Right renal cortex interstitium (tissue), 3 donors: Measurements from ENCODE around the gene CDH4. TPM values are rescaled to one million over a fixed set of nuclear protein-coding genes. Genes with fewer than 3 reads are reported as not detected.
"Not testable (repeated sequence)": the region's sequence is repeated elsewhere in the genome, so short reads cannot be mapped to it uniquely, and the experiment has no call there.

Experiments
- DNase-seq, 3 donors: peaks; one replicate each; pipeline ENCODE4 v3.0.0-alpha.2; 2013; ENCODE audit warnings: low read depth in 3 of 3, low spot score in 2 of 3
- polyA plus RNA-seq, 3 donors: library from polyadenylated mRNA; unstranded; fragments of 120-200 nt; gene quantifications; one replicate each; pipeline ENCODE4 v1.2.1, GENCODE V29; 2013; ENCODE audit not compliant: insufficient read length in 3 of 3

The CDH4 gene
- polyA plus RNA-seq, 3 donors, result 5.8 to 6.8 (median 5.9) TPM

GRCh38 chr20:61839912-61840778 is 588.1 kb downstream of the CDH4 start:
- DNase-seq, result no peak

GRCh38 chr20:61840779-61841455 is 588.9 kb downstream of the CDH4 start:
- DNase-seq, result no peak

GRCh38 chr20:61841551-61841950 is 589.5 kb downstream of the CDH4 start:
- no peak for DNase-seq

GRCh38 chr20:61841966-61842365 is 589.9 kb downstream of the CDH4 start:
- no peak for DNase-seq

- DNase-seq, result no peak
These were observed 592.6 kb downstream of the CDH4 start for GRCh38 chr20:61844621-61845020.

- DNase-seq, result no peak
These were observed 593.2 kb downstream of the CDH4 start for GRCh38 chr20:61845233-61845671.

GRCh38 chr20:61846074-61846473 is 594.0 kb downstream of the CDH4 start:
- DNase-seq, result no peak

- no peak for DNase-seq
These were observed 594.8 kb downstream of the CDH4 start for GRCh38 chr20:61846741-61847419.

GRCh38 chr20:61847420-61847748 is 595.3 kb downstream of the CDH4 start:
- DNase-seq, result no peak

GRCh38 chr20:61847986-61848385 is 595.9 kb downstream of the CDH4 start:
- no peak for DNase-seq

GRCh38 chr20:61848851-61849250 is 596.8 kb downstream of the CDH4 start:
- DNase-seq, result no peak

- DNase-seq, result no peak
These were observed 597.3 kb downstream of the CDH4 start for GRCh38 chr20:61849376-61849775.

- DNase-seq, result no peak
These were observed 597.8 kb downstream of the CDH4 start for GRCh38 chr20:61849822-61850221.

- DNase-seq, result no peak
These were observed 598.4 kb downstream of the CDH4 start for GRCh38 chr20:61850457-61850856.

- no peak for DNase-seq
These were observed 599.2 kb downstream of the CDH4 start for GRCh38 chr20:61850926-61851900.

- no peak for DNase-seq
These were observed 600.4 kb downstream of the CDH4 start for GRCh38 chr20:61852268-61853072.

GRCh38 chr20:61853073-61854005 is 601.3 kb downstream of the CDH4 start:
- DNase-seq, result no peak

- DNase-seq, result not testable (repeated sequence)
These were observed 602.5 kb downstream of the CDH4 start for GRCh38 chr20:61854538-61854937.
